Esophagus muscularis mucosa (tissue), 3 donors: Measurements from ENCODE around the gene THADA.

Source experiments
- CTCF ChIP-seq, 3 experiments: fragments of 200-600 bp in 2 of 3; fragments of 450-650 bp in 1 of 3; sonication (generic) in 2 of 3; IDR thresholded peaks; one replicate each; pipeline ENCODE4 v1.5.1; 2017 to 2019; ENCODE audit warnings: antibody characterized with exemption in 3 of 3, mild to moderate bottlenecking in 2 of 3, moderate library complexity in 1 of 3
- EP300 ChIP-seq: sonication (generic); formaldehyde crosslinking; IDR thresholded peaks from one replicate; pipeline ENCODE4 v1.6.1; 2017; ENCODE audit warnings: antibody characterized with exemption

- TF ChIP-seq CTCF (IDR thresholded peaks at IDR 0.05) (no peak), EP300 (no peak)
Observed at GRCh38 chr2:43452318-43452731, 143.5 kb downstream of the THADA start.
